GM19397 (cell line): Measurements from ENCODE around the gene CCDC18.
"Not testable (repeated sequence)": the region's sequence is repeated elsewhere in the genome, so short reads cannot be mapped to it uniquely, and the experiment has no call there.

Source experiments
- ATAC-seq: cut with Tn5 transposase; IDR thresholded peaks from one replicate; pipeline ENCODE4 v1.9.1; 2021; ENCODE audit warnings: mild to moderate bottlenecking, moderate library complexity; ENCODE audit not compliant: unreplicated experiment

Gene CCDC18

DNA sequence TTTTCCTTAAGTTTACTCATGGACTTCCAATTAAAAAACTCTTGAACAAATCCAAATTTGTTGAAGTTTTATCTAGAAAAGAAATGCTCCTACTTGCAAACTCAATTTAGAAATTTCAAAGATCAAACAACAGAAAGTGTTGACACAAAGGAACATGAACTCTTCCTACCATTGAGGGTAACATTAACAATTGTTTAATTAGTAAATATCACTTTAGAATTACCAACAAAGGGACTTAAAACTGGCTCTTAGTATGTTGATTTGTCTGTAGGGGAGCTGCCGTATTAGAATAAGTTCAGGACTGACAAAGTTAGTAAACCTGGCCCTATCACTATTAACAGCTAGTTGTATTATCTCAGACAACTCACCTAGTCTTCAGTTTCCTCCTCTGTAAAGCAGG, 57.9 kb downstream of the CCDC18 start:
- ATAC-seq: no peak

DNA sequence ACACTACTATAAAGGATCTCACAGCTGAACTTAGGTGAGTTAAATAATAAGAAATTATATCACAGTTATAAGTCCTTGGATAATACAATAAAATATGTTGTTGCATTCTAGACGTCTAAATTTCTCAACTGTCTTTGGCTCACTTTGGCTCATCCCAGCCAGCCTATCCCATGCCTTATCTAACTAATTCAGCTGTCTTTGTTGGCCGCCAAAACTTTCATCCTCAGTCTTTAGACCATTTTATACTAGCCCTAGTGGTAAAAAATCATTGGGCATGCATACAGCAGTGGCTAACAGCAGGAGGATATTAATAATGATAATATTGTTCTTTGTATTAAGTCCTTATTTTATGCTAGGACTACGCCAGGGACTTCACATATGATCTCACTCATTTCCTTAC, 59.3 kb downstream of the CCDC18 start:
- ATAC-seq: no peak

DNA sequence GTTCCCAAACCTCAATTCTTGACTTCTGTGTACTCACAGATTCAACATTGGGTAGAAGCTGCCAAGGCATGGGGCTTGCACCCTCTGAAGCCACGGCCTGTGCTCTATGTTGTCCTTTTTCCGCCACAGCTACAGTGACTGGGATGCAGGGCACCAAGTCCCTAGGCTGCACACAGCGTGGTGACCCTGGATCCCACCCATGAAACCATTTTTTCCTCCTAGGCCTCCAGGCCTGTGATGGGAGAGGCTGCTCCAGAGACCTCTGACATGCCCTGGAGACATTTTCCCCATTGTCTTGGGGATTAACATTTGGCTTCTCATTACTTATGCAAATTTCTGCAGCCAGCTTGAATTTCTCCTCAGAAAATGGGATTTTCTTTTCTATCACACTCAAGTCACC, 62.7 kb downstream of the CCDC18 start:
- ATAC-seq: not testable (repeated sequence)

DNA sequence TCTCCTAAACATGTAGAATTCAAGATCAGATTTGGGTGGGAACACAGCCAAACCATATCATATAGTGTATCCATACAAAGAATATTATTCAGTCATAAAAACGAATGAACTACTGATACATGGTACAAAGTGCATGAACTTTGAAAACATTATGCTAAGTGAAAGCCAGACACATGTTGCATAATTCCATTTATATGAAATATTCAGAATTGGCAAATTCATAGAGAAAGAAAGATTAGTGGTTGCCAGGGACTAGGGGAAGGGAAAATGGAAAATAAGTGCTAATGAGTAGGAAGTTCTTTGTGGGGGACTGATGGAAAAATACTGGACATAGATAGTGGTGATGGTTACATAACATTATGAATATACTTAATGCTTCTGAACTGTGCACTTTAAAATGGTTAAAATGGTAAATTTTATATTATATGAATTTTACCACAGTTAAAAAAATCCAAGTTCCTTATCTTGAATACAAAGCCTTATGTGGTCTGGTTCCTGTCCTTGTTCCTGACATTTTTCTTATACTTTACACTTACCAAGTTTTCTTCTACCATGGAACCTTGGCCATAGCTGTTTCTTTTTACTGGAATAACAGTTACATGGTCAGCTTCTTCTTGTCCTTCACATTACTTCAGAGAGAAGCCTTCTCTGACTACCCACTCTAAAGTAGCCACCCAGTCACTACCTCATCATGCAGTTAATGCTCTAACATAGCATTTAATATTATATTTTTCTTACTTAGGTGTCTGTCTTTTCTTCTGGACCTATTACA, 64.0 kb downstream of the CCDC18 start:
- no peak for ATAC-seq

DNA sequence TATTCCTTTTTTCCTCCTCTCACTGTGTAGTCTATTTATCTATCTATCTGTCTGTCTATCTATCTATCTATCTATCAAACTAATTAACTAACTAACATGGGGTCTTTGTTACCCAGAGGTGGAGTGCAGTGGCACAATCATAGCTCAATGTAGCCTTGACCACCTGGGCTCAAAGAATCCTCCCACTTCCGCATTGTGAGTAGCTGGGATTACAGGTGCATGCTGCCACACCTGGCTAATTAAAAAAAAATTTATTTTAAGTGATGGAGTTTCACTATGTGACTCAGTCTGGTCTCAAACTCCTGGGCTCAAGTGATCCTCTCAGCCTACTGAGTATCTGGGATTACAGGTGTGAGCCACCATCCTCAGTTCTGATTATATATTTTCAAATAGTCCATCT, 71.4 kb downstream of the CCDC18 start:
- no peak for ATAC-seq

DNA sequence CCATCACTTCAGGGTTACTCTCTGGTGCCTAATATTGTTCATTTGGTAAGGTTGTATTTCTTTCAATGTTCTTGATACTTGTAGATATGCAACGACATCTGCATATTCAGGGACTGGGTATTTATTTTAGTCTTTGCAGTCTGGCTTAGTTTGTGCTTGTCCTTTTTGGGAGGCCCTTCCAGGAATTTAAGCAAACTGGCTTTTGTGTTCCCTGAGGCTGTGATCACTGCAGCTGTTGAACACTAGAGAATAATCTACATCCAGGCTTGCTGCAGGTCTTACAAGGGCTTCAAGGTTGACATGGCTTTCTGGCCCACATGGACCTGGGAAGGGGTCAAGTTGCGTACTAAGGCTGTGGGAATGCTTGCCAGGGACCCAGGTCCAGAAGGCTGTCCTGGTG, 72.1 kb downstream of the CCDC18 start:
- ATAC-seq: no peak

DNA sequence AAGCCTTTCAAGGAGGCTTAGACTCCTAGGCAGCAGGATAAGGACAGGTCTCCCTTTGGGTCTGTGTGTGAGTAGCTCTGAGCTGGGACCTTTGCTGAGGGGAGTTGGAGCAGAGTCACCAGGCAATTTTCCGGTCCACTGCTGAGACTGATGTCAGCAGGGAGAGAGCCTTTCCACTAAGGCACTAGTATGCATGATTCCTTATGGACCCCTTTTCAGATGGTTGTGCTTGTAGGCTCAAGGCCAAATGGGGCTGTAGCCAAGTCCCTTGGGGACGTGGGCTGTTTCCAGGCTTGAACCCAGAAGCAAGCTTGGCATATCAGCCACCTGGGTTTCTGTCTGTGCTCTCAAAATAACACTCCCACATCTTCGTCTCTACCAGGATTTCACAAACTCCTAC, 73.0 kb downstream of the CCDC18 start:
- no peak for ATAC-seq

DNA sequence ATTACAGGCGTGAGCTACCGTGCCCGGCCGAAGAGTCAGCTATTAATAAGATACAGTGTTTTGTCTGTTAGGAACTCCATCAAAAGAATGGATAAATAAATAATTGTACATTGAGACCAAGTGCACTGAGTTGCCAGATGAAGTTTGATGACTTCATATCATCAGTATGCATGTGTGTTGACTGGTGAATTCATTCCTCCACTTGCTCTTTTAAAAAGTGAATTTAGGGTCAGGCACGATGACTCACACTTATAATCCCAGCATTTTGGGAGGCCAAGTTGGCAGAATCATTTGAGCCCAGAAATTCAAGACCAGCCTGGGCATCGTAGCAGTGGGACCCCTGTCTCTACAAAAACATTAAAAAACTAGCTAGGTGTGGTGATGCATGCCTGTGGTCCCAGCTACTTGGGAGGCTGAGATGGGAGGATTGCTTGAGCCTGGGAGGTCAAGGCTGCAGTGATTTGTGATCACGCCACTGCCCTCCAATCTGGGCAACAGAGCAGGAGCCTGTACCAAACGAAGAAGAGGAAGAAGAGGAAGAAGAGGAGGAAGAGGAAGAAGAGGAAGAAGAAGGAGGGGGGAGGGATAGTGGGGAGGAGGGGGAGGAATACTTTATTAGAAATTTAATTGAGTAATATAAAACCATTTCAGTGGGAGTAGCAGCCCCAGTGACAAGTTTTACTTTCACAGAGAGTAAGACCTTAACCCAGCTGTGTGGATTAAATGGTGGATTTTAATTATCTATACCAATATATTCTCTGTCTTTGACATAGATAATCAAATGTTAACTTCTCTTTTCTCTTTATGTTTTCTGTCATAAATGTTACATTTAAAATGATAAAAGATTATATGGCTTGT, 74.9 kb downstream of the CCDC18 start:
- no peak for ATAC-seq

DNA sequence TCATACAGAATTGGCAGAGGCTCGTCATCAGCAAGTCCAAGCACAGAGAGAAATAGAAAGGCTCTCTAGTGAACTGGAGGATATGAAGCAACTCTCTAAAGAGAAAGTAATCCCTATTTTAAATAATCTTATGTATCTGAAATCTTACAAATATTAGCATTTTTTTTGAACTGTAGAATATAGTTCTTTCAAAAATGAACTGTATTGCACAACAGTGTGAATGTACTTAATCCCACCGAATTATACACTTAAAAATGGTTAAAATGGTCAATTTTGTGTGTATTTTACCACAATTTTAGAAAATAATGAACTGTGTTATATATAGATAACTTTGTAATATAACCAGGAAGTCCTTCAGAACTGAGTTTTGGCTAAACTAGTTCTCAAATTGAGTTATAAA, 75.9 kb downstream of the CCDC18 start:
- no peak for ATAC-seq

DNA sequence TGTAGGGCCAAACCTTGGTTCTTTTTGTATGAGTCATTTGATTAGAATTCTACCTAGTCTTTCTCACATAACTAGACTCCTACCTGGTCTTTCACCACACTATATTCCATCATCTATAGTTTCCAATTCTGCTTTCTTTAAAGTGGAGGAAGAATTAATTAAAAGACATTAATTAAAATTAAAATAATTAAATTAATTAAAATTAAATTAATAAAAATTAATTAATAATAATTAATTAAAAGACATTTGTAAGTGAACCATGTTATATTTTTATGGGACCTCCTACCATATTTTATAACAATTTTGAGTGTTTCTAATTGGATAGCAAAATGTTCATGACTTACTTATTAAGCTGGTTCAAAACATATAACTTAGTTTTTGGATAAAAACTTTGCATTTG, 77.4 kb downstream of the CCDC18 start:
- ATAC-seq: no peak

DNA sequence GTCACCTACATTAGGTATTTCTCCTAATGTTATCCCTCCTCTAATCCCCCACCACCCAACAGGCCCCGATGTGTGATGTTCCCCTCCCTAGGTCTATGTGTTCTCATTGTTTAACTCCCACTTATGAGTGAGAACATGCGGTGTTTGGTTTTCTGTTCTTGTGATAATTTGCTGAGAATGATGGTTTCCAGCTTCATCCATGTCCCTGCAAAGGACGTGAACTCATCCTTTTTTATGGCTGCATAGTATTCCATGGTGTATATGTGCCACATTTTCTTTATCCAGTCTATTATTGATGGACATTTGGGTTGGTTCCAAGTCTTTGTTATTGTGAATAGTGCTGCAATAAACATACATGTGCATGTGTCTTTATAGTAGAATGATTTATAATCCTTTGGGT, 80.2 kb downstream of the CCDC18 start:
- not testable (repeated sequence) for ATAC-seq

DNA sequence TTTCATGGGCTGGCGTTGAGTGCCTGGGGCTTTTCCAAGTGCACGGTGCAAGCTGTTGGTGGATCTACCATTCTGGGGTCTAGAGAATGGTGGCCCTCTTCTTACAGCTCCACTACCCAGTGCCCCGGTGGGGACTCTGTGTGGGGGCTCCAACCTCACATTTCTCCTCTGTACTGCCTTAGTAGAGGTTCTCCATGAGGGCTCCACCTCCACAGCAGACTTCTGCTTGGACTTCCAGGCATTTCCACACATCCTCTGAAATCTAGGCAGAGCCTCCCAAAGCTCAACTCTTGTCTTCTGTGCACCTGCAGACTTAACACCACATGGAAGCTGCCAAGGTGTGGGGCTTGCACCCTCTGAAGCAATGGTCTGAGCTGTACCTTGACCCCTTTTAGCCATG, 82.1 kb downstream of the CCDC18 start:
- no peak for ATAC-seq

DNA sequence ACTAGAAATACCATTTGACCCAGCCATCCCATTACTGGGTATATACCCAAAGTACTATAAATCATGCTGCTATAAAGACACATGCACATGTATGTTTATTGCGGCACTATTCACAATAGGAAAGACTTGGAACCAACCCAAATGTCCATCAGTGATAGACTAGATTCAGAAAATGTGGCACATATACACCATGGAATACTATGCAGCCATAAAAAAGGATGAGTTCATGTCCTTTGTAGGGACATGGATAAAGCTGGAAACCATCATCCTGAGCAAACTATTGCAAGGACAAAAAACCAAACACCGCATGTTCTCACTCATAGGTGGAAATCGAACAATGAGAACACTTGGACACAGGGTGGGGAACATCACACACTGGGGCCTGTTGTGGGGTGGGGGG, 88.4 kb downstream of the CCDC18 start:
- ATAC-seq: not testable (repeated sequence)

DNA sequence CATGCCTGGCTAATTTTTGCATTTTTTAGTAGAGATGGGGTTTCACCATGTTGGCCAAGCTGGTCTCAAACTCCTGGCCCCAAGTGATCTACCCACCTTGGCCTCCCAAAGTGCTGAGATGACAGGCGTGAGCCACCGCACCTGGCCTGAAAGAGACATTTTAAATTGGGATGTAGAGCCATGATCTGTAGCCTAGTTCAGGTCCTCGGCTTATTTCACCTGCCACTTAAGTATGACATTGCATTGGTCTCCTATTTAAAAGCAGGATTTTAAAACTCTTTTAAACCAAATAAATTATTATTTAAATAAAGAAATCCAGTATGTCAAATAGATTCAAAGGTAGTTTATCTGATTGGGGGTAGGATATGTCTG, 94.7 kb downstream of the CCDC18 start:
- ATAC-seq: not testable (repeated sequence)

DNA sequence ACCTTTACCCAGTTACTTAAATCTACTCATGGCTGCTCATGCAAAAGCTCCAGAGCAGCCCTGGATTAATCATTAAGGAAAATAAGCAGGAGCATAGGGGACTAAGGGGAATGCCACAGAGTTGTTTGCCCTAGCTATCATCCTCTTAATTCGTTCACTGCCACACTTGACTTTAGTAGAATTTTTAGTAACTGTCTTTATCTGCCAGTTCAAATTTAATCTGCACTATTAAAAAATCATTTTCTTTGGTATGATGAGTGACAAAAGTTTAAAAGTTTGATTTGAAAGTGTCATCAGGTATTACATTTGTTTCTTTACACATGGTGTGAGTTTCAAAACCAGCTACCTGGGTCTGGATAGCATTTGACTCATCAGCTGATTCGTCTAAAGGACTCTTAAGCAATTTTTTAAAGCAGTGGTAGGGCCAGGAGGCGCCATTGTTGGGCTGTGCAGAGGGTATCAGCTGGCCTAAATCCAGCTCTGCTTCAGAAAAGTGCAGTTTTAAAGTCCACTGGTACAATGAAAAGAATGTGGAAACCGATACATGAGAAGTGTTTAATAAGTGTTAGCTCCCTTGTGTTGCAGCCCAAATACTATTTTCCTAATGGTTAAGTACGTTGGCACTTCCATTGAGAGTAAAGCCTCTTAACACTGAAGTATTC, 95.2 kb downstream of the CCDC18 start:
- no peak for ATAC-seq

DNA sequence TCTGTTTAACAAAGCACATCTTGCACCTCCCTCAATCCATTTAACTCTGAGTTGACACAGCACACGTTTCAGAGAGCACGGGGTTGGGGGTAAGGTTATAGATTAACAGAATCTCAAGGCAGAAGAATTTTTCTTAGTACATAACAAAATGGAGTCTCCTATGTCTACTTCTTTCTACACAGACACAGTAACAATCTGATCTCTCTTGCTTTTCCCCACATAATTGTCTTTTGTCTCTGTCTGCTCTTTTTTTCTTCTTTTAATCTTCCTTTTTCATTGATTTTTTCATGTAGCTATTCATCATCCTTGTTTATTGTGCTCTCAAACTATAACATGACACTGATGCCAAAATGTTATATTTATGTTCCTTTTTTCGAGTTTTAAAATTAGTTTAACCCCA, 97.0 kb downstream of the CCDC18 start:
- ATAC-seq: not testable (repeated sequence)

DNA sequence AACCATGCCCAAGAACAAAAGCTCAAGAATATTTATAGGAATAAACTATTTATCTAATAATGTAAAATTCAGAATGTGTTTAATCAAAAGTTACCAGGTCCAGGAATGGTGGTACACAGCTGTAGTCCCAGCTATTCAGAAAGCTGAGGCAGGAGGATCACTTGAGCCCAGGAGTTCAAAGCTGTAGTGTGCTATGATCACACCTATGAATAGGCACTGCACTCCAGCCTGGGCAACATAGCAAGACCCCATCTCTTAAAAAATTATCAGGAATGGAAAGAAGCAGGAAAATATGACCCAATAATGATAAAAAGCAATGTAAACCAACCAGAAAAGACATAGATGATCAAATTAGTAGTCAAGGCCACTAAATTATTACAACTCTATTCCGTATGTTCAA, 103.0 kb downstream of the CCDC18 start:
- ATAC-seq: no peak

DNA sequence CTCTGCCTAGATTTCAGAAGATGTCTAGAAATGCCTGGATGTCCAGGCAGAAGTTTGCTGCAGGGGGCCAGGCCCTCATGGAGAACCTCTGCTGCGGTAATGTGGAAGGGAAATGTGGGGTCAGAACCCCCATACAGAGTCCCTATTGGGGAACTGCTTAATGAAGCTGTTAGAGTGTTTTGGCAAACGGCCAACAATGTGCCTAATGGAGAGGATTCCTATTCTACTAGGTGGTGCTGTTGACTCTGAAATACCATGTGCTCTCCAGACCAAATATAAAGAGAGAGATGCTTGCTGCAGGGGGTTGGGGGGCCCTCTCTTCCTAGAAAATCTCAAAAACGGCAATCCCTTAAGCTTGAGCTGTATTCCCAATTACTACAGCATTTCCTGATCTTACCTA, 108.0 kb downstream of the CCDC18 start:
- no peak for ATAC-seq

DNA sequence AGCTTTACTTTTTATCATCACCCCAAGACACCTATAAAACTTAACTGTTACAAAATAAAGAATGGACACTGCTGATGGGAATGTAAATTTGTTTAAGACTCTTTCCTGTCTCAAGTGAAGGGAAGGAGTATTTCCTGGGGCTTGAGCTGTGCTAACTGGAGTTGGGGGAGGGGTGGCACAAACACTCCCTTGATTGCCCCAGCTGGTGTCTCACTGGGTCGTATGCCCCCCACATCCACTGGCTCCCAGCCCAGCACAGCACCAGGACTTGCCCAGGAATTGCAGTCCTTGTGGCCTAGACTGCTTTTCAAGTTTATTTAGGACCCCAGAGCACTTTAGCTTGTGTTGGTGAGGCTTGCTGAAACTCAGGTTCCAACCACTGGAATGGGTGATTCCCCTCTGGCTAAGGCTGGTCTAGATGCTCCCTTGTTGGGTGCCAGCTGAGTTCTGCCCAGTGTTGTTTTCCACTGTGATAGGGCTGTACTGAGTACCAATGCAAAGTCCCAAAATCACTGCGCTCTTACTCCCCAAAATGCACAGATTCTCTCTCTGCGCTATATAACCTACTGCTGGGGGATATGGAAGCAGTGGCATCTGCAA, 116.1 kb downstream of the CCDC18 start:
- no peak for ATAC-seq

DNA sequence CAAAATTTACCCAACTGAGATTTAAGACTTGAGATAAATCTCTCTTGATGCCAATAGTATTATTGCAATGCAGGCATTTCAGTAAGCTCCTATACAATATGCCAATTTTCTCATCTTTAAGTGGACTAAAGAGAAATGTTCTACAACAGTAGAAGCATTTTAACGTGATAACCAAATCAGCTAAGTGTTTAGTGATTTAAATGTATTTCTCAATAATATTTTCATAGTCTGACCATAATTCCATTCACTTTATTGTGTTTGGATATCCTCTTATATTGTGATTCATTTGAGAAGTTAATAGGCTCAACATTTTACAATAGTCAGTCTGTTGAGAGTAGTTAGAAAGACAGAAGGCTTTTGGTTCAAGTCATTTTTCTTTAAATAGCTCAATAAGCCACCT, 120.6 kb downstream of the CCDC18 start:
- ATAC-seq: no peak

DNA sequence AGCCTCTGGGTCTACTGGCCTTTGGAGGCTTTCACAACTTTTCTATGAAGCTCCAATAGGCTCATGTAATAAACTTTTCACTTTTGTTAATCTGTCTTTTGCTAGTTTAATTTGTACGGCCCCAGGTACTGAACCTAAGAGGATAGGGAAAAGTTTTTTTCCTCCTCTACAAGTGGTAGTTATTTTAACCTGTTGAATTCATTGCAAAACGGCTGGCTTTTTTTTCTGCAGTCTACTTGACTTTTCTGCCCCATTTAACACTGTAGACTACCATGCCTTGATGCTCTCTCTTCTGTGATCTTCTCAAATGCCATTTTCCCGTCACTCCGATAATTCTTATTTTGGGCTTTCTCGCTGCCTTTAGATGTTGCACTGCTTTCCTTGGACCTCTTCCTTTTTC, 121.6 kb downstream of the CCDC18 start:
- no peak for ATAC-seq
